DND-41 (cell line): ENCODE data around the gene CREBBP.

ENCODE experiments used
- ATAC-seq: fragments of 200-7000 bp; cut with Tn5 transposase; 3 replicates; pipeline ENCODE4 v1.9.1; 2021; ENCODE audit warnings: low read depth; ENCODE audit not compliant: insufficient read depth
- DNase-seq: peaks from one replicate; pipeline ENCODE4 v3.0.0-alpha.2; 2020
- H2AFZ ChIP-seq: 2 replicates; pipeline ENCODE4 v1.6.0; 2012; ENCODE audit warnings: low read depth, low read length
- H3K27ac ChIP-seq: 2 replicates; pipeline ENCODE4 v1.5.1; 2012; ENCODE audit warnings: low read length, inconsistent platforms
- H3K27me3 ChIP-seq: fragments of 200-600 bp; sonication (generic); 2 replicates; pipeline ENCODE4 v1.6.0; 2012; ENCODE audit warnings: low read length, mild to moderate bottlenecking, inconsistent platforms; ENCODE audit not compliant: insufficient read depth, poor library complexity
- H3K36me3 ChIP-seq: 2 replicates; pipeline ENCODE4 v1.5.1; 2012; ENCODE audit warnings: low read length, inconsistent platforms; ENCODE audit not compliant: insufficient read depth
- H3K4me1 ChIP-seq: 2 replicates; pipeline ENCODE4 v1.5.1; 2012; ENCODE audit warnings: mild to moderate bottlenecking, low read length; ENCODE audit not compliant: insufficient read depth
- H3K4me2 ChIP-seq: 2 replicates; pipeline ENCODE4 v1.6.0; 2012; ENCODE audit warnings: mild to moderate bottlenecking, moderate library complexity, low read length, inconsistent platforms; ENCODE audit not compliant: insufficient read depth
- H3K4me3 ChIP-seq, 2 experiments: fragments of 200-600 bp in 1 of 2; shearing (Covaris generic) in 1 of 2; 2 replicates each; pipeline ENCODE4 v1.5.1; 2012 to 2016; ENCODE audit warnings: inconsistent platforms in 2 of 2, low read length in 2 of 2, mild to moderate bottlenecking in 2 of 2, low read depth in 1 of 2, moderate library complexity in 1 of 2
- H3K79me2 ChIP-seq: 2 replicates; pipeline ENCODE4 v1.6.0; 2012; ENCODE audit warnings: low read length, inconsistent platforms; ENCODE audit not compliant: insufficient read depth
- H3K9ac ChIP-seq: 2 replicates; pipeline ENCODE4 v1.6.0; 2012; ENCODE audit warnings: low read depth, mild to moderate bottlenecking, inconsistent platforms, low read length, moderate library complexity
- H3K9me3 ChIP-seq: 2 replicates; pipeline ENCODE4 v1.5.1; 2012; ENCODE audit warnings: low read length, moderate library complexity, mild to moderate bottlenecking, inconsistent platforms; ENCODE audit not compliant: insufficient read depth, severe bottlenecking
- H4K20me1 ChIP-seq: 2 replicates; pipeline ENCODE4 v1.6.0; 2012; ENCODE audit warnings: low read length; ENCODE audit not compliant: insufficient read depth
- EZH2 ChIP-seq: IDR thresholded peaks from 3 replicates; pipeline ENCODE4 v1.6.1; 2012; ENCODE audit warnings: borderline replicate concordance, low read depth, mild to moderate bottlenecking, moderate library complexity, low read length, inconsistent platforms; ENCODE audit not compliant: severe bottlenecking
- TF ChIP-seq, protein P1 (sequence below): IDR thresholded peaks from 2 replicates; pipeline ENCODE4 v1.5.1; 2012; ENCODE audit warnings: borderline replicate concordance, low read length, moderate library complexity, mild to moderate bottlenecking; ENCODE audit not compliant: poor library complexity, severe bottlenecking; ENCODE audit errors: extremely low read depth

Gene CREBBP

DNA sequence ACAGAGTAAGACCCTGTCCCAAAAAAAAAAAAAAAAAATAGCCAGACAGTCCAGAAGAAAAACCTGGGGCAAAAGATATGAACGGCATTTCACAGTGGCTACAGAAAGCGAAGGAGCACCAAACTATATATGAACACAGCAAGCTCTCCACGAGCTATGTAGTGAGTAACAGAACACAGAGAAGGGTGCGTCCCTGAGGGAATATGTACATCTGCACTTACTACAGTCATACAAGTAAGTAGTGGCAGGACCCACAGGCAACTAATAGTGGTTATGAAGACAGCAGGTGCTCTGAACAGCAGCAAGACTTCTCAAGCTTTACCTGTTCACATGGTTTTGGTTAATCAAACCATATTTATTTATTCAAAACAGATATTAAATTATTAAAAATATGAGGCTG lies 179.0 kb downstream of the CREBBP start:
- Histone ChIP-seq H4K20me1 (peaks cover 90% of the 10 kb centered on the region), H2AFZ (no peak overlapping the region), H3K27me3 (peaks cover 12% of the 10 kb centered on the region), H3K36me3 (0 out of 2 replicates have a peak, but pooled peaks cover 2% of the 10 kb centered on the region), H3K9me3 (no peaks in the 10 kb centered on the region), H3K27ac (no peak overlapping the region), H3K79me2 (peaks cover 2% of the 10 kb centered on the region; the same call in 1 of the 2 replicates), H3K4me3 (no peak overlapping the region), H3K4me1 (peaks cover 20% of the 10 kb centered on the region), H3K4me2 (no peak overlapping the region), H3K9ac (no peak overlapping the region)
- no peak for ATAC-seq
- TF ChIP-seq, protein P1, sequence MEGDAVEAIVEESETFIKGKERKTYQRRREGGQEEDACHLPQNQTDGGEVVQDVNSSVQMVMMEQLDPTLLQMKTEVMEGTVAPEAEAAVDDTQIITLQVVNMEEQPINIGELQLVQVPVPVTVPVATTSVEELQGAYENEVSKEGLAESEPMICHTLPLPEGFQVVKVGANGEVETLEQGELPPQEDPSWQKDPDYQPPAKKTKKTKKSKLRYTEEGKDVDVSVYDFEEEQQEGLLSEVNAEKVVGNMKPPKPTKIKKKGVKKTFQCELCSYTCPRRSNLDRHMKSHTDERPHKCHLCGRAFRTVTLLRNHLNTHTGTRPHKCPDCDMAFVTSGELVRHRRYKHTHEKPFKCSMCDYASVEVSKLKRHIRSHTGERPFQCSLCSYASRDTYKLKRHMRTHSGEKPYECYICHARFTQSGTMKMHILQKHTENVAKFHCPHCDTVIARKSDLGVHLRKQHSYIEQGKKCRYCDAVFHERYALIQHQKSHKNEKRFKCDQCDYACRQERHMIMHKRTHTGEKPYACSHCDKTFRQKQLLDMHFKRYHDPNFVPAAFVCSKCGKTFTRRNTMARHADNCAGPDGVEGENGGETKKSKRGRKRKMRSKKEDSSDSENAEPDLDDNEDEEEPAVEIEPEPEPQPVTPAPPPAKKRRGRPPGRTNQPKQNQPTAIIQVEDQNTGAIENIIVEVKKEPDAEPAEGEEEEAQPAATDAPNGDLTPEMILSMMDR, result no peak
- no peak for TF ChIP-seq EZH2
- DNase-seq, result no peak

DNA sequence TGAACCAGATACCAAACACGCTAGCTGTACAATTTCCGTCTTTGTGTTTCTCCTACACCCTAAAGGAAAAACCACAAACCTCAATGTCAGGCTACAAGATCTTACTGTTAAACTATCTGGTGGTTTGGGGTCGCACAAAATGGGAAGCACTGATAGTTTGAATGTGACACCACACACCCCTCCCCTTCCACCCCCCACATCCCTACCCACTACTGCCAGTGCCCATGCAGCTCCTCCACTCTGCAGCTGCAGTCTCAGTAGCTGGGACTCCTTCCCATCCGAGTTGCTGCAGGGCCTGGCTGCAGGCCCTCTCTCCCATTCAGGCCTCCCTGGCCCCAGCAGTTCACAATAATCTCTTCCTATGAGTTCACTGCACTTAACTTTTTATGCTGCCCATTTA lies 181.6 kb downstream of the CREBBP start:
- H3K9ac ChIP-seq, result no peak overlapping the region
- DNase-seq, result peak; percentile 90
- no peak for TF ChIP-seq EZH2
- TF ChIP-seq, protein P1, result no peak

DNA sequence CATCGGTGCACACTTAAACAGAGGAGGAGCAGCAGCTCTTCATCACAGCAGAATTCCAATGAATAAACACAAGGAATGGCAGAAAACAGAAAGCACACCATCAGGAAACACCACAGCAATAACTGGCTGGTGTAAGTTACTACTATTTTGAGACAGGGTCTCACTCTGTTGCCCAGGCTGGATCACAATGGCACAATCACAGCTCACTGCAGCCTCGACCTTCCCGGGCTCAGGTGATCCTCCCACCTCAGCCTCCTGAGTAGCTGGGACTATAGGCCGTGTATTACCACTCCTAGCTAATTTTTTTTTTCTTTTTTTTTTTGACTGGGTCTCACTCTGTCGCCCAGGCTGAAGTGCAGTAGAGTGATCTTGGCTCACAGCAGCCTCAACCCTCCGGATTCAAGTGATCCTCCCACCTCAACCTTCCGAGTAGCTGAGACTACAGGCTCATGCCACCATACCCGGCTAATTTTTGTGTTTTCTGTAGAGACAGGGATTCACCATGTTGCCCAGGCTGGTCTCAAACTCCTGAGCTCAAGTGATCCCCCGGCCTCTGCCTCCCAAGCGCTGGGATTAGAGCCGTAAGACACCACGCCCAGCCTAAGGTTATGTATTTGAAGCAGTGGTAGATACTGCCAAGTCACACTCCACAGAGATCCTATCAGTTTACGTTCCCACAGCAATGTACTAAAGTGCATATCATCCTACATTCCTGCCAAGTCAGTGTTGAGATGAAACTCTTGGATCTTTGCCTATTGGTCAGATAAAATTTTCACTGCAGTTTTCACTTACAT lies 183.9 kb downstream of the CREBBP start:
- no peak overlapping the region for H3K4me3 ChIP-seq
- peaks cover 11% of the 10 kb centered on the region for H3K27me3 ChIP-seq
- ATAC-seq, result no peak
- no peak overlapping the region for H2AFZ ChIP-seq
- no peak for TF ChIP-seq EZH2
- TF ChIP-seq, protein P1, result no peak
- peaks cover 20% of the 10 kb centered on the region for H3K4me1 ChIP-seq
- no peak overlapping the region for H3K4me2 ChIP-seq
- H4K20me1 ChIP-seq, result peaks cover 87% of the 10 kb centered on the region
- H3K27ac ChIP-seq, result no peak overlapping the region
- no peaks in the 10 kb centered on the region; the same call in 1 of the 2 replicates for H3K36me3 ChIP-seq
- no peaks in the 10 kb centered on the region for H3K79me2 ChIP-seq
- no peak overlapping the region for H3K9ac ChIP-seq
- DNase-seq, result no peak
- no peaks in the 10 kb centered on the region for H3K9me3 ChIP-seq

More for the DNA sequence above, 181.6 kb downstream of the CREBBP start:
- no peak overlapping the region for H3K4me2 ChIP-seq
- peaks cover 2% of the 10 kb centered on the region; the same call in 1 of the 2 replicates for H3K79me2 ChIP-seq
- H3K36me3 ChIP-seq, result peaks cover 2% of the 10 kb centered on the region; the same call in 1 of the 2 replicates
- peaks cover 96% of the 10 kb centered on the region for H4K20me1 ChIP-seq
- no peak overlapping the region for H2AFZ ChIP-seq
- peak; percentile 99 for ATAC-seq
- no peak overlapping the region for H3K27ac ChIP-seq
- H3K4me1 ChIP-seq, result peaks cover 20% of the 10 kb centered on the region
- no peak overlapping the region for H3K4me3 ChIP-seq
- H3K9me3 ChIP-seq, result no peaks in the 10 kb centered on the region
- H3K27me3 ChIP-seq, result peaks cover 18% of the 10 kb centered on the region
